KMS-11 (cell line): Measurements from ENCODE around the gene GYS1.

Experiments used
- H2AFZ ChIP-seq: fragments of 200-600 bp; sonication (generic); 2 replicates; pipeline ENCODE4 v1.6.1; 2016; ENCODE audit warnings: antibody characterized with exemption, mixed run types, low read depth
- H3K27ac ChIP-seq: fragments of 200-600 bp; sonication (generic); 2 replicates; pipeline ENCODE4 v1.6.1; 2016; ENCODE audit warnings: mild to moderate bottlenecking, mixed run types
- H3K27me3 ChIP-seq: fragments of 200-600 bp; sonication (generic); 2 replicates; pipeline ENCODE4 v1.6.1; 2017; ENCODE audit warnings: mild to moderate bottlenecking, low read depth, mixed run types, moderate library complexity; ENCODE audit not compliant: insufficient read depth
- H3K36me3 ChIP-seq: fragments of 200-600 bp; sonication (generic); 2 replicates; pipeline ENCODE4 v1.6.1; 2017; ENCODE audit warnings: mild to moderate bottlenecking, mixed run types; ENCODE audit not compliant: insufficient read depth
- H3K4me1 ChIP-seq: fragments of 200-600 bp; sonication (generic); 2 replicates; pipeline ENCODE4 v1.6.1; 2016; ENCODE audit warnings: mild to moderate bottlenecking, low read depth, mixed run types; ENCODE audit not compliant: poor library complexity, severe bottlenecking
- H3K4me2 ChIP-seq: fragments of 200-600 bp; sonication (generic); 2 replicates; pipeline ENCODE4 v1.7.0; 2016; ENCODE audit warnings: mild to moderate bottlenecking, mixed run types
- H3K4me3 ChIP-seq: fragments of 200-600 bp; sonication (generic); IDR thresholded peaks from 2 replicates; pipeline ENCODE4 v1.6.1; 2017; ENCODE audit warnings: low read depth, low read length, mixed read lengths; ENCODE audit not compliant: insufficient read depth
- H3K79me2 ChIP-seq: fragments of 200-600 bp; sonication (generic); 2 replicates; pipeline ENCODE4 v1.6.1; 2016; ENCODE audit warnings: low read depth, mixed run types; ENCODE audit not compliant: insufficient read depth
- H3K9ac ChIP-seq: fragments of 200-600 bp; sonication (generic); 2 replicates; pipeline ENCODE4 v1.6.1; 2016; ENCODE audit warnings: mild to moderate bottlenecking, mixed run types
- H4K20me1 ChIP-seq: fragments of 200-600 bp; sonication (generic); 2 replicates; pipeline ENCODE4 v1.6.1; 2016; ENCODE audit warnings: mild to moderate bottlenecking, mixed run types; ENCODE audit not compliant: insufficient read depth
- CTCF ChIP-seq: fragments of 200-600 bp; sonication (generic); conservative IDR thresholded peaks from 2 replicates; pipeline ENCODE4 v1.6.1; 2017; ENCODE audit warnings: low read depth, mild to moderate bottlenecking, antibody characterized with exemption, low read length, moderate library complexity, mixed read lengths

Gene GYS1

GRCh38 chr19:48991011-48991609 is 2.0 kb downstream of the GYS1 start:
- Histone ChIP-seq H2AFZ (no peak overlapping the region), H3K4me1 (peaks cover 16% of the 10 kb centered on the region), H3K27me3 (no peaks in the 10 kb centered on the region), H3K36me3 (no peaks in the 10 kb centered on the region), H3K4me3 (no peak overlapping the region), H3K9ac (no peak overlapping the region), H3K79me2 (peaks cover 45% of the 10 kb centered on the region), H3K27ac (no peak overlapping the region), H3K4me2 (no peak overlapping the region; the same call in 1 of the 2 replicates), H4K20me1 (no peaks in the 10 kb centered on the region)
- no peak for TF ChIP-seq CTCF

GRCh38 chr19:48990400-48990799 is 2.7 kb downstream of the GYS1 start:
- peaks cover 15% of the 10 kb centered on the region for H3K4me1 ChIP-seq
- no peak overlapping the region for H3K27ac ChIP-seq
- peaks cover 38% of the 10 kb centered on the region for H3K79me2 ChIP-seq
- H4K20me1 ChIP-seq: no peaks in the 10 kb centered on the region
- no peak for TF ChIP-seq CTCF
- no peaks in the 10 kb centered on the region for H3K36me3 ChIP-seq
- no peaks in the 10 kb centered on the region for H3K27me3 ChIP-seq
- H3K4me2 ChIP-seq: no peak overlapping the region
- H2AFZ ChIP-seq: no peak overlapping the region
- no peak overlapping the region for H3K4me3 ChIP-seq
- H3K9ac ChIP-seq: no peak overlapping the region

- H2AFZ ChIP-seq: no peak overlapping the region
- H3K27ac ChIP-seq: no peak overlapping the region
- peaks cover 32% of the 10 kb centered on the region for H3K79me2 ChIP-seq
- no peak overlapping the region for H3K4me2 ChIP-seq
- no peaks in the 10 kb centered on the region for H3K36me3 ChIP-seq
- no peaks in the 10 kb centered on the region for H3K27me3 ChIP-seq
- peaks cover 9% of the 10 kb centered on the region for H3K4me1 ChIP-seq
- no peaks in the 10 kb centered on the region for H4K20me1 ChIP-seq
- no peak for TF ChIP-seq CTCF
- no peak overlapping the region for H3K9ac ChIP-seq
- no peak overlapping the region for H3K4me3 ChIP-seq
These were observed 3.3 kb downstream of the GYS1 start for GRCh38 chr19:48989701-48990291.

- H2AFZ ChIP-seq: no peak overlapping the region
- H3K79me2 ChIP-seq: peaks cover 23% of the 10 kb centered on the region
- TF ChIP-seq CTCF: no peak
- no peak overlapping the region for H3K4me3 ChIP-seq
- H3K9ac ChIP-seq: no peak overlapping the region
- no peak overlapping the region for H3K4me2 ChIP-seq
- H3K27ac ChIP-seq: no peak overlapping the region
- no peaks in the 10 kb centered on the region for H3K27me3 ChIP-seq
- peaks cover 5% of the 10 kb centered on the region for H3K4me1 ChIP-seq
- no peaks in the 10 kb centered on the region for H4K20me1 ChIP-seq
- no peaks in the 10 kb centered on the region for H3K36me3 ChIP-seq
These were observed 4.2 kb downstream of the GYS1 start for GRCh38 chr19:48988860-48989259.
